Measurements from ENCODE around the gene BIRC5. TPM values are rescaled to one million over a fixed set of nuclear protein-coding genes. Genes with fewer than 3 reads are reported as not detected.

Gene BIRC5
- total RNA-seq, 4 donors from 2014 or later: under 0.01 to 2.0 (median 0.13) TPM; not detected in 1

DNA sequence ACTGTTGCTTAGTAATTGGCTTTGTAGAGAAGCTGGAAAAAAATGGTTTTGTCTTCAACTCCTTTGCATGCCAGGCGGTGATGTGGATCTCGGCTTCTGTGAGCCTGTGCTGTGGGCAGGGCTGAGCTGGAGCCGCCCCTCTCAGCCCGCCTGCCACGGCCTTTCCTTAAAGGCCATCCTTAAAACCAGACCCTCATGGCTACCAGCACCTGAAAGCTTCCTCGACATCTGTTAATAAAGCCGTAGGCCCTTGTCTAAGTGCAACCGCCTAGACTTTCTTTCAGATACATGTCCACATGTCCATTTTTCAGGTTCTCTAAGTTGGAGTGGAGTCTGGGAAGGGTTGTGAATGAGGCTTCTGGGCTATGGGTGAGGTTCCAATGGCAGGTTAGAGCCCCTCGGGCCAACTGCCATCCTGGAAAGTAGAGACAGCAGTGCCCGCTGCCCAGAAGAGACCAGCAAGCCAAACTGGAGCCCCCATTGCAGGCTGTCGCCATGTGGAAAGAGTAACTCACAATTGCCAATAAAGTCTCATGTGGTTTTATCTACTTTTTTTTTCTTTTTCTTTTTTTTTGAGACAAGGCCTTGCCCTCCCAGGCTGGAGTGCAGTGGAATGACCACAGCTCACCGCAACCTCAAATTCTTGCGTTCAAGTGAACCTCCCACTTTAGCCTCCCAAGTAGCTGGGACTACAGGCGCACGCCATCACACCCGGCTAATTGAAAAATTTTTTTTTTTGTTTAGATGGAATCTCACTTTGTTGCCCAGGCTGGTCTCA, 11.2 kb downstream of the BIRC5 start:
- H3K9me3 ChIP-seq: no peaks in the 10 kb centered on the region
- 91% methylated on average over 15 of the region's 16 CpGs for WGBS
- H3K4me3 ChIP-seq: no peak overlapping the region
- no peaks in the 10 kb centered on the region for H3K36me3 ChIP-seq
- H3K27ac ChIP-seq (replicated peaks in 1 of 4): peak overlapping the region in 1 of 4 donors; percentile 33
- peaks cover 0 to 9% (median 2%) of the 10 kb centered on the region in 4 donors for H3K4me1 ChIP-seq
- no peak for DNase-seq (ENCODE audit: extremely low spot score)
- H3K27me3 ChIP-seq: peaks cover 0 to 3% (median under 1%) of the 10 kb centered on the region in 4 donors
- intact Hi-C loops (cut with DNase I): no loop called here
- TF ChIP-seq, protein P1, sequence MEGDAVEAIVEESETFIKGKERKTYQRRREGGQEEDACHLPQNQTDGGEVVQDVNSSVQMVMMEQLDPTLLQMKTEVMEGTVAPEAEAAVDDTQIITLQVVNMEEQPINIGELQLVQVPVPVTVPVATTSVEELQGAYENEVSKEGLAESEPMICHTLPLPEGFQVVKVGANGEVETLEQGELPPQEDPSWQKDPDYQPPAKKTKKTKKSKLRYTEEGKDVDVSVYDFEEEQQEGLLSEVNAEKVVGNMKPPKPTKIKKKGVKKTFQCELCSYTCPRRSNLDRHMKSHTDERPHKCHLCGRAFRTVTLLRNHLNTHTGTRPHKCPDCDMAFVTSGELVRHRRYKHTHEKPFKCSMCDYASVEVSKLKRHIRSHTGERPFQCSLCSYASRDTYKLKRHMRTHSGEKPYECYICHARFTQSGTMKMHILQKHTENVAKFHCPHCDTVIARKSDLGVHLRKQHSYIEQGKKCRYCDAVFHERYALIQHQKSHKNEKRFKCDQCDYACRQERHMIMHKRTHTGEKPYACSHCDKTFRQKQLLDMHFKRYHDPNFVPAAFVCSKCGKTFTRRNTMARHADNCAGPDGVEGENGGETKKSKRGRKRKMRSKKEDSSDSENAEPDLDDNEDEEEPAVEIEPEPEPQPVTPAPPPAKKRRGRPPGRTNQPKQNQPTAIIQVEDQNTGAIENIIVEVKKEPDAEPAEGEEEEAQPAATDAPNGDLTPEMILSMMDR (IDR thresholded peaks at IDR 0.05): no peak
- TF ChIP-seq POLR2AphosphoS5 (IDR thresholded peaks at IDR 0.05) (no peak), EP300 (IDR thresholded peaks at IDR 0.05) (no peak), POLR2A (IDR thresholded peaks at IDR 0.05; ENCODE audit: low read depth) (no peak)

DNA sequence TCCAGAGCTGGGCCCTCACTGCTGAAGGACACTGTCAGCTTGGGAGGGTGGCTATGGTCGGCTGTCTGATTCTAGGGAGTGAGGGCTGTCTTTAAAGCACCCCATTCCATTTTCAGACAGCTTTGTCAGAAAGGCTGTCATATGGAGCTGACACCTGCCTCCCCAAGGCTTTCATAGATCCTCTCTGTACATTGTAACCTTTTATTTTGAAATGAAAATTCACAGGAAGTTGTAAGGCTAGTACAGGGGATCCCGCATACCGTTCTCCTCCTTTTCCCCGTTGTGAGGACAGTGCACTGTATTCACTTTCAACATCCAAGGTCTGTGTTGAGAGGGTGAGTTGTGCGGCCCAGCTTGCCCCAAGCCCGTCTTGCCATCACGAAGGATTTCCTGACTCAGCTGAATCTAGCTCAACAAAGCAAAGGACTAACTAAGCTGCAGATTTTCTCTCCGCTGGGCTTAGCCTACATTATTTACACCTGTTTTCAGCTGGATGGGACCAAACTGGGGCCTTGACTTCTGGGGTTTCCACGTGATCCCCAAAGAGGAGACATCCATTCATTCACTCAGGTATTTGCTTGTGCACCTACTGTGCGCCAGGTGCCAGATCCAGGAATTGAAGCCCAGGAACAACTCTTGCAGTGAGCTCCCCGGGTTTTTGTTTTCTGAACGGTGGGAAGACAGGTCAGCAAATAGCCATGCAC, 12.2 kb downstream of the BIRC5 start:
- peaks cover 0 to 9% (median 3%) of the 10 kb centered on the region in 4 donors for H3K4me1 ChIP-seq
- intact Hi-C loops (cut with DNase I): no loop called here
- H3K4me3 ChIP-seq: no peak overlapping the region
- WGBS: 78% methylated on average over 11 of the region's 12 CpGs
- TF ChIP-seq EP300 (IDR thresholded peaks at IDR 0.05) (no peak), POLR2AphosphoS5 (IDR thresholded peaks at IDR 0.05) (no peak), POLR2A (IDR thresholded peaks at IDR 0.05; ENCODE audit: low read depth) (no peak)
- TF ChIP-seq, protein P1 (IDR thresholded peaks at IDR 0.05): no peak
- H3K9me3 ChIP-seq: no peaks in the 10 kb centered on the region
- peaks cover 0 to 12% (median 8%) of the 10 kb centered on the region in 4 donors for H3K27me3 ChIP-seq
- no peak for DNase-seq (ENCODE audit: extremely low spot score)
- H3K27ac ChIP-seq (replicated peaks in 1 of 4): no peak overlapping the region
- H3K36me3 ChIP-seq: no peaks in the 10 kb centered on the region

DNA sequence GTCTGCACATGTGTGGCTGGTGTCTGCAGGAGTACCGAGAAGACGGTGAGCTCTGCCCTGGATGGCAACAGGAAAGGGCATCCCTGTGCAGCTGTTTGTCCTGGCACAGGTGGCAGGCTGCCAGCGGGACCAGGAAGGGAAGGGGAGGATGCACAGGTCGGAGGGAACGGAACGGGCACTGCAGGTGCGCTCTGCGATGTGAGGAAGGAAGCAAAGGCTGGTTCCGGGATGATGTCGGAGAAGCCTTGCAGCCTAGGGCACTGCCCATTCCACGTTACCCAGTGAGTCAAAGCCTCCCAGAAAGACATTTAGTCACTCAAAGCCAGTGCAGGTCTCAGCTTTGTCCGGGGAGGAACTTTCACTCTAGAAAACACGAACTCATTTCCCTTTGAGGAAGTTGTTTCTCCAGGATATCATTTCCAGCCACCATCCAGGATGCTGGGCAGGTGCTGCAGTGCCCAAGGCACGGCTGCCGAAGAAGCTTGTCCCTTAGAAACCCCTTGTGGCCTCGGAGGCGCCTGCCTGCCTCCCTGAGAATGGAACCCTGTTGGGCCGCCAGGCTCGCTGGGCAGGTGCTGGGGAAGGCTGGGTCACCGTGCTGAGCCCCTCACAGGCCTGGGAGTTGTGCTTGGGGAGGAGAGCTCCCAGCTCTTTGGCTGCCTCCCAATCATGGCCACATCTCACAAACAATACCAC, 12.9 kb downstream of the BIRC5 start:
- no peak overlapping the region for H3K27ac ChIP-seq (replicated peaks in 1 of 4)
- no peaks in the 10 kb centered on the region for H3K36me3 ChIP-seq
- TF ChIP-seq POLR2A (IDR thresholded peaks at IDR 0.05; ENCODE audit: low read depth) (no peak), EP300 (IDR thresholded peaks at IDR 0.05) (no peak), POLR2AphosphoS5 (IDR thresholded peaks at IDR 0.05) (no peak)
- TF ChIP-seq, protein P1 (IDR thresholded peaks at IDR 0.05): no peak
- no peak overlapping the region for H3K4me3 ChIP-seq
- peaks cover 0 to 19% (median 12%) of the 10 kb centered on the region in 4 donors for H3K27me3 ChIP-seq
- H3K9me3 ChIP-seq: no peaks in the 10 kb centered on the region
- H3K4me1 ChIP-seq: peaks cover 5 to 11% (median 9%) of the 10 kb centered on the region in 4 donors
- no peak for DNase-seq (ENCODE audit: extremely low spot score)
- 65% methylated on average over 17 of the region's 20 CpGs for WGBS
- intact Hi-C loops (cut with DNase I): no loop called here

DNA sequence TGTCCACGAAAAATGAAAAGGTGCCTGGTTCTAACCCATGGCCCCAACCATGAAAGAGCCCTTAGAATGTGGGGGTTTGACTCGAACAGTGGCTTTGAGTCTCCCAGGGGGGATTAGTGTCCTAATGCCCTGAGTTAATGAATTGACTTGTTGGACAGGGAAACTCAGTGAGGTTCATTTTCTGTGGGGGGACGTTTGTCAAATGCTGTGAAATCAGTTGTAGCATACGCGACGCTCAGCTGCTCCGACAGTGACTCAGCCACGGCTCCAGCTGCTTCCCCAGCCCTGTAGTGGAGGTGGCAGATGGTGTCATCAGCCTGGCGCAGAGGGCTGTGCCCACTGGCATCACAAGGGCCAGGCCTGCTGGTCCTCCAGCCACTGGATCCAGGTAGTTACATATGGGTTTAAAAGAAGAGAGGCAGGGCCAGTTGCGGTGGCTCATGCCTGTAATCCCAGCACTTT, 13.4 kb downstream of the BIRC5 start:
- H3K27ac ChIP-seq (replicated peaks in 1 of 4): no peak overlapping the region
- peaks cover 7 to 16% (median 11%) of the 10 kb centered on the region in 4 donors for H3K4me1 ChIP-seq
- DNase-seq (ENCODE audit: extremely low spot score): no peak
- TF ChIP-seq POLR2A (IDR thresholded peaks at IDR 0.05; ENCODE audit: low read depth) (no peak), POLR2AphosphoS5 (IDR thresholded peaks at IDR 0.05) (no peak), EP300 (IDR thresholded peaks at IDR 0.05) (no peak)
- TF ChIP-seq, protein P1 (IDR thresholded peaks at IDR 0.05): no peak
- intact Hi-C loops (cut with DNase I): no loop called here
- no peaks in the 10 kb centered on the region for H3K9me3 ChIP-seq
- no peaks in the 10 kb centered on the region for H3K36me3 ChIP-seq
- WGBS: 82% methylated on average over 10 of the region's 10 CpGs
- H3K4me3 ChIP-seq: no peak overlapping the region
- H3K27me3 ChIP-seq: peaks cover 0 to 25% (median 18%) of the 10 kb centered on the region in 4 donors
